ENCODE results near the gene KCNH1. TPM values are rescaled to one million over a fixed set of nuclear protein-coding genes. Genes with fewer than 3 reads are reported as not detected.

The KCNH1 gene
- total and polyA plus RNA-seq, 10 of the 15 experiments (the other 5 are each of a cell fraction or from before 2014, with no cell fraction given): 0.02 to 0.04 (median 0.04) TPM; not detected in 7

DNA sequence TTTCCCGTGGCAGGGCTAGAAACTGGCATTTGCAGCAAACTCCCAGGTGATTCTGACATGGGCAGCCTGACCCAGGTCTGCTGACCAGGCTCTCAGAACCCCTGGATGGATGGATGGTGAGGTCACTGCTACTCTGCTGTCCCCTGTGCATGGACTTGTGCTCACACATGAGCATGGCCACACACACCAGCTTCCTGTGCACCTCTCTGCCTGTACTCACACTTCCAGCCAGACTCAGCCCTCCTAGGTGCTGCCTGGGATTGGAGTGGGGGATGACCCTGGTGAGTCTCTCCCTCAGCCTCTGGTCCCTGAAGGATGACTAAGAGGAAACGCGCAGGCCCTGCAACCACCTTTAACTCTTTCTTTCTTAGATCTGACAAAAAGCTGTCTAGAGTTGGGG is 444.1 kb downstream of the KCNH1 start (continued):
- TF ChIP-seq, protein P1, sequence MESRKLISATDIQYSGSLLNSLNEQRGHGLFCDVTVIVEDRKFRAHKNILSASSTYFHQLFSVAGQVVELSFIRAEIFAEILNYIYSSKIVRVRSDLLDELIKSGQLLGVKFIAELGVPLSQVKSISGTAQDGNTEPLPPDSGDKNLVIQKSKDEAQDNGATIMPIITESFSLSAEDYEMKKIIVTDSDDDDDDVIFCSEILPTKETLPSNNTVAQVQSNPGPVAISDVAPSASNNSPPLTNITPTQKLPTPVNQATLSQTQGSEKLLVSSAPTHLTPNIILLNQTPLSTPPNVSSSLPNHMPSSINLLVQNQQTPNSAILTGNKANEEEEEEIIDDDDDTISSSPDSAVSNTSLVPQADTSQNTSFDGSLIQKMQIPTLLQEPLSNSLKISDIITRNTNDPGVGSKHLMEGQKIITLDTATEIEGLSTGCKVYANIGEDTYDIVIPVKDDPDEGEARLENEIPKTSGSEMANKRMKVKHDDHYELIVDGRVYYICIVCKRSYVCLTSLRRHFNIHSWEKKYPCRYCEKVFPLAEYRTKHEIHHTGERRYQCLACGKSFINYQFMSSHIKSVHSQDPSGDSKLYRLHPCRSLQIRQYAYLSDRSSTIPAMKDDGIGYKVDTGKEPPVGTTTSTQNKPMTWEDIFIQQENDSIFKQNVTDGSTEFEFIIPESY (IDR thresholded peaks at IDR 0.05): no peak
- TF ChIP-seq YBX1 (IDR thresholded peaks at IDR 0.05): no peak
- no peak for TF ChIP-seq POLR2AphosphoS2 (IDR thresholded peaks at IDR 0.05; ENCODE audit: low read depth, low read length)

DNA sequence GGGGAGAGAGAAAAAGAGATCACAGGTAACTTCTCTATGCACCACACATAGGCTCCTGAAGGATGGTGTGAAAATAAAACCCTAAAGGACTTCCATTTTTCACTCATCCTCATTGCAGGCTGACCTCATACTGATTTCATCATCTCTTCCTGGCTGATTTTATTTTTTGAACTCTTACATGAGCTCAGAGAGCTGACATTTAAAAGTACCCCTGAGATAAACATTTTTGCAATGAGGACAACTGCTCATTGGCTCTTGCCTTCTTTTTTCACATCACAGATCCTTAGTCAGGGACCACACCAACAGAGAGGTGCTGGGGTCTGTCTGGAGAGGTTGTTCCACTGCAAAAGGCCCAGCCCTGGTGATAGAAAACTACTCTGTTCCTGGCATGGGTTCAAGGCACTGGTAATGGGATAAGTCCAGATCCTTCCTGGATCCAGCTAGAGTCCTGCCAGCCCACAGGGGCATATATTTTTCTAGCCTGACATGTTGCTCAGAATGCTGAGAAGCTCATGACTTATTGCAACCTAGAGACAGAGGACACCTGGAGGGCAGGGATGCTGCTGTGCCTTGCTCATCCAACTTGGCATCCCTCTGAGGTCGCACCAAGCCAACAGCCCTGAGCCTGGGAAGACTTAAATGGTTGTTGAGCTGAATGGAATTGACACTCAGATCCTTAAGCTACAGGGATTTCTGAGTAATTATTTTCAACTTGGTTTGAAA is 445.3 kb downstream of the KCNH1 start:
- intact Hi-C loops (cut with micrococcal nuclease; ENCODE audit: unreplicated experiment) (loop anchor here (10.0 kb wide), 1 partner anchor 284 kb away; no protein-coding TSS in a partner anchor), in situ Hi-C loops (cut with MboI) (no loop called here)
- BruUV-seq (replicated peaks): no TSS peak
- SMC1A ChIA-PET (ENCODE audit: uncharacterized antibody, unreplicated experiment): interaction anchor here (1.2 kb wide), 1 partner anchor 11 kb away, joined by 4 read pairs; no protein-coding TSS in a partner anchor
- no peak overlapping the region for H2AFZ ChIP-seq (ENCODE audit: control insufficient read depth, low read depth, low read length)
- peaks cover 21% of the 10 kb centered on the region for H3K4me1 ChIP-seq (ENCODE audit: control insufficient read depth, insufficient read depth, low read length)
- DNase-seq (ENCODE audit: low read depth, low spot score) (no peak), ATAC-seq (no peak), FAIRE-seq (no peak)
- CTCF ChIA-PET: interaction anchor here (0.7 kb wide), 1 partner anchor 1215 kb away, joined by 3 read pairs; no protein-coding TSS in a partner anchor
- H3K27me3 ChIP-seq (replicated peaks in 1 of 2; ENCODE audit: control insufficient read depth in 2 of 2, insufficient read depth in 2 of 2, low read length in 1 of 2): no peaks in the 10 kb centered on the region
- H3K36me3 ChIP-seq (ENCODE audit: control insufficient read depth in 2 of 2, insufficient read depth in 2 of 2, low read length in 1 of 2): no peaks in the 10 kb centered on the region
- H3K27ac ChIP-seq (ENCODE audit: control insufficient read depth, insufficient read depth): no peak overlapping the region
- WGBS (ENCODE audit: insufficient coverage, insufficient replicate concordance, low lambda C conversion rate, missing lambda C conversion rate): 47% methylated on average over 1 of the region's 1 CpG
- H4K20me1 ChIP-seq (ENCODE audit: control insufficient read depth, insufficient read depth): no peaks in the 10 kb centered on the region
- no peak overlapping the region for H3K4me3 ChIP-seq
- no peak overlapping the region for H3K9ac ChIP-seq (ENCODE audit: control insufficient read depth, insufficient read depth, low read length)
- no peaks in the 10 kb centered on the region for H3K79me2 ChIP-seq (ENCODE audit: control insufficient read depth, insufficient read depth, low read length)
- H3K9me3 ChIP-seq (replicated peaks; ENCODE audit: control insufficient read depth, insufficient read depth, low read length): no peaks in the 10 kb centered on the region
- RAD21 ChIA-PET (ENCODE audit: unreplicated experiment): no interaction called here
- POLR2A ChIA-PET: no interaction called here
- no peak overlapping the region for H3K4me2 ChIP-seq (ENCODE audit: control insufficient read depth, insufficient read depth)
- TF ChIP-seq NFXL1 (IDR thresholded peaks at IDR 0.05; ENCODE audit: borderline replicate concordance): no peak
- no peak for TF ChIP-seq SUZ12 (IDR thresholded peaks at IDR 0.05; ENCODE audit: unreplicated experiment)
- TF ChIP-seq, protein P2, sequence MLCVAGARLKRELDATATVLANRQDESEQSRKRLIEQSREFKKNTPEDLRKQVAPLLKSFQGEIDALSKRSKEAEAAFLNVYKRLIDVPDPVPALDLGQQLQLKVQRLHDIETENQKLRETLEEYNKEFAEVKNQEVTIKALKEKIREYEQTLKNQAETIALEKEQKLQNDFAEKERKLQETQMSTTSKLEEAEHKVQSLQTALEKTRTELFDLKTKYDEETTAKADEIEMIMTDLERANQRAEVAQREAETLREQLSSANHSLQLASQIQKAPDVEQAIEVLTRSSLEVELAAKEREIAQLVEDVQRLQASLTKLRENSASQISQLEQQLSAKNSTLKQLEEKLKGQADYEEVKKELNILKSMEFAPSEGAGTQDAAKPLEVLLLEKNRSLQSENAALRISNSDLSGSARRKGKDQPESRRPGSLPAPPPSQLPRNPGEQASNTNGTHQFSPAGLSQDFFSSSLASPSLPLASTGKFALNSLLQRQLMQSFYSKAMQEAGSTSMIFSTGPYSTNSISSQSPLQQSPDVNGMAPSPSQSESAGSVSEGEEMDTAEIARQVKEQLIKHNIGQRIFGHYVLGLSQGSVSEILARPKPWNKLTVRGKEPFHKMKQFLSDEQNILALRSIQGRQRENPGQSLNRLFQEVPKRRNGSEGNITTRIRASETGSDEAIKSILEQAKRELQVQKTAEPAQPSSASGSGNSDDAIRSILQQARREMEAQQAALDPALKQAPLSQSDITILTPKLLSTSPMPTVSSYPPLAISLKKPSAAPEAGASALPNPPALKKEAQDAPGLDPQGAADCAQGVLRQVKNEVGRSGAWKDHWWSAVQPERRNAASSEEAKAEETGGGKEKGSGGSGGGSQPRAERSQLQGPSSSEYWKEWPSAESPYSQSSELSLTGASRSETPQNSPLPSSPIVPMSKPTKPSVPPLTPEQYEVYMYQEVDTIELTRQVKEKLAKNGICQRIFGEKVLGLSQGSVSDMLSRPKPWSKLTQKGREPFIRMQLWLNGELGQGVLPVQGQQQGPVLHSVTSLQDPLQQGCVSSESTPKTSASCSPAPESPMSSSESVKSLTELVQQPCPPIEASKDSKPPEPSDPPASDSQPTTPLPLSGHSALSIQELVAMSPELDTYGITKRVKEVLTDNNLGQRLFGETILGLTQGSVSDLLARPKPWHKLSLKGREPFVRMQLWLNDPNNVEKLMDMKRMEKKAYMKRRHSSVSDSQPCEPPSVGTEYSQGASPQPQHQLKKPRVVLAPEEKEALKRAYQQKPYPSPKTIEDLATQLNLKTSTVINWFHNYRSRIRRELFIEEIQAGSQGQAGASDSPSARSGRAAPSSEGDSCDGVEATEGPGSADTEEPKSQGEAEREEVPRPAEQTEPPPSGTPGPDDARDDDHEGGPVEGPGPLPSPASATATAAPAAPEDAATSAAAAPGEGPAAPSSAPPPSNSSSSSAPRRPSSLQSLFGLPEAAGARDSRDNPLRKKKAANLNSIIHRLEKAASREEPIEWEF (IDR thresholded peaks at IDR 0.05; ENCODE audit: insufficient replicate concordance, low read depth, low read length): no peak
- no peak for TF ChIP-seq STAT1 (conservative IDR thresholded peaks at IDR 0.05)
- no peak for TF ChIP-seq IRF4 (IDR thresholded peaks at IDR 0.05; ENCODE audit: low read depth, low read length)
- TF ChIP-seq, protein P3, sequence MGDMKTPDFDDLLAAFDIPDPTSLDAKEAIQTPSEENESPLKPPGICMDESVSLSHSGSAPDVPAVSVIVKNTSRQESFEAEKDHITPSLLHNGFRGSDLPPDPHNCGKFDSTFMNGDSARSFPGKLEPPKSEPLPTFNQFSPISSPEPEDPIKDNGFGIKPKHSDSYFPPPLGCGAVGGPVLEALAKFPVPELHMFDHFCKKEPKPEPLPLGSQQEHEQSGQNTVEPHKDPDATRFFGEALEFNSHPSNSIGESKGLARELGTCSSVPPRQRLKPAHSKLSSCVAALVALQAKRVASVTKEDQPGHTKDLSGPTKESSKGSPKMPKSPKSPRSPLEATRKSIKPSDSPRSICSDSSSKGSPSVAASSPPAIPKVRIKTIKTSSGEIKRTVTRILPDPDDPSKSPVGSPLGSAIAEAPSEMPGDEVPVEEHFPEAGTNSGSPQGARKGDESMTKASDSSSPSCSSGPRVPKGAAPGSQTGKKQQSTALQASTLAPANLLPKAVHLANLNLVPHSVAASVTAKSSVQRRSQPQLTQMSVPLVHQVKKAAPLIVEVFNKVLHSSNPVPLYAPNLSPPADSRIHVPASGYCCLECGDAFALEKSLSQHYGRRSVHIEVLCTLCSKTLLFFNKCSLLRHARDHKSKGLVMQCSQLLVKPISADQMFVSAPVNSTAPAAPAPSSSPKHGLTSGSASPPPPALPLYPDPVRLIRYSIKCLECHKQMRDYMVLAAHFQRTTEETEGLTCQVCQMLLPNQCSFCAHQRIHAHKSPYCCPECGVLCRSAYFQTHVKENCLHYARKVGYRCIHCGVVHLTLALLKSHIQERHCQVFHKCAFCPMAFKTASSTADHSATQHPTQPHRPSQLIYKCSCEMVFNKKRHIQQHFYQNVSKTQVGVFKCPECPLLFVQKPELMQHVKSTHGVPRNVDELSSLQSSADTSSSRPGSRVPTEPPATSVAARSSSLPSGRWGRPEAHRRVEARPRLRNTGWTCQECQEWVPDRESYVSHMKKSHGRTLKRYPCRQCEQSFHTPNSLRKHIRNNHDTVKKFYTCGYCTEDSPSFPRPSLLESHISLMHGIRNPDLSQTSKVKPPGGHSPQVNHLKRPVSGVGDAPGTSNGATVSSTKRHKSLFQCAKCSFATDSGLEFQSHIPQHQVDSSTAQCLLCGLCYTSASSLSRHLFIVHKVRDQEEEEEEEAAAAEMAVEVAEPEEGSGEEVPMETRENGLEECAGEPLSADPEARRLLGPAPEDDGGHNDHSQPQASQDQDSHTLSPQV (IDR thresholded peaks at IDR 0.05): no peak

All from GM12878 (cell line).